ENCODE measurements around the gene SLC16A6.

- TF ChIP-seq CTCF (IDR thresholded peaks at IDR 0.05) (no peak), ELF4 (CRISPR knock-in tag; IDR thresholded peaks at IDR 0.05; ENCODE audit: low read depth) (no peak), TEAD4 (CRISPR knock-in tag; IDR thresholded peaks at IDR 0.05) (no peak), NR2C2 (CRISPR knock-in tag; IDR thresholded peaks at IDR 0.05) (no peak), GABPB1 (CRISPR knock-in tag; IDR thresholded peaks at IDR 0.05) (no peak), JUN (CRISPR knock-in tag; IDR thresholded peaks at IDR 0.05) (no peak), EMX1 (CRISPR knock-in tag; IDR thresholded peaks at IDR 0.05) (no peak), USF1 (CRISPR knock-in tag; IDR thresholded peaks at IDR 0.05) (no peak), GRHL2 (CRISPR knock-in tag; IDR thresholded peaks at IDR 0.05; ENCODE audit: insufficient replicate concordance, severe bottlenecking) (no peak), CBFB (CRISPR knock-in tag; IDR thresholded peaks at IDR 0.05; ENCODE audit: low read depth) (no peak), ZNF138 (CRISPR knock-in tag; conservative IDR thresholded peaks at IDR 0.05) (no peak)
- TF ChIP-seq, protein P1, sequence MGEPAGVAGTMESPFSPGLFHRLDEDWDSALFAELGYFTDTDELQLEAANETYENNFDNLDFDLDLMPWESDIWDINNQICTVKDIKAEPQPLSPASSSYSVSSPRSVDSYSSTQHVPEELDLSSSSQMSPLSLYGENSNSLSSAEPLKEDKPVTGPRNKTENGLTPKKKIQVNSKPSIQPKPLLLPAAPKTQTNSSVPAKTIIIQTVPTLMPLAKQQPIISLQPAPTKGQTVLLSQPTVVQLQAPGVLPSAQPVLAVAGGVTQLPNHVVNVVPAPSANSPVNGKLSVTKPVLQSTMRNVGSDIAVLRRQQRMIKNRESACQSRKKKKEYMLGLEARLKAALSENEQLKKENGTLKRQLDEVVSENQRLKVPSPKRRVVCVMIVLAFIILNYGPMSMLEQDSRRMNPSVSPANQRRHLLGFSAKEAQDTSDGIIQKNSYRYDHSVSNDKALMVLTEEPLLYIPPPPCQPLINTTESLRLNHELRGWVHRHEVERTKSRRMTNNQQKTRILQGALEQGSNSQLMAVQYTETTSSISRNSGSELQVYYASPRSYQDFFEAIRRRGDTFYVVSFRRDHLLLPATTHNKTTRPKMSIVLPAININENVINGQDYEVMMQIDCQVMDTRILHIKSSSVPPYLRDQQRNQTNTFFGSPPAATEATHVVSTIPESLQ (CRISPR knock-in tag; IDR thresholded peaks at IDR 0.05), result no peak
- TF ChIP-seq, protein P2, sequence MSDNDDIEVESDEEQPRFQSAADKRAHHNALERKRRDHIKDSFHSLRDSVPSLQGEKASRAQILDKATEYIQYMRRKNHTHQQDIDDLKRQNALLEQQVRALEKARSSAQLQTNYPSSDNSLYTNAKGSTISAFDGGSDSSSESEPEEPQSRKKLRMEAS (CRISPR knock-in tag; IDR thresholded peaks at IDR 0.05), result no peak
- TF ChIP-seq, protein P3, sequence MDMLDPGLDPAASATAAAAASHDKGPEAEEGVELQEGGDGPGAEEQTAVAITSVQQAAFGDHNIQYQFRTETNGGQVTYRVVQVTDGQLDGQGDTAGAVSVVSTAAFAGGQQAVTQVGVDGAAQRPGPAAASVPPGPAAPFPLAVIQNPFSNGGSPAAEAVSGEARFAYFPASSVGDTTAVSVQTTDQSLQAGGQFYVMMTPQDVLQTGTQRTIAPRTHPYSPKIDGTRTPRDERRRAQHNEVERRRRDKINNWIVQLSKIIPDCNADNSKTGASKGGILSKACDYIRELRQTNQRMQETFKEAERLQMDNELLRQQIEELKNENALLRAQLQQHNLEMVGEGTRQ (CRISPR knock-in tag; IDR thresholded peaks at IDR 0.05), result no peak
Measured at GRCh38 chr17:68221786-68222185, 69.1 kb downstream of the SLC16A6 start.
